Vagina (tissue), 2 donors: ENCODE measurements around the gene GNG8. TPM values are rescaled to one million over a fixed set of nuclear protein-coding genes. Genes with fewer than 3 reads are reported as not detected.
"Not testable (repeated sequence)": the region's sequence is repeated elsewhere in the genome, so short reads cannot be mapped to it uniquely, and the experiment has no call there.

Experiments used
- DNase-seq, 2 donors: peaks; one replicate each; pipeline ENCODE4 v3.0.0-alpha.2; 2017; ENCODE audit errors: extremely low spot score in 2 of 2
- H3K27ac ChIP-seq: fragments of 200-600 bp; sonication (generic); one replicate; pipeline ENCODE4 v1.5.1; 2019
- H3K27me3 ChIP-seq: fragments of 200-600 bp; sonication (generic); one replicate; pipeline ENCODE4 v1.5.1; 2019
- H3K36me3 ChIP-seq, 2 donors: fragments of 200-600 bp; sonication (generic); one replicate each; pipeline ENCODE4 v1.5.1; 2017 to 2019
- H3K4me1 ChIP-seq: fragments of 200-600 bp; sonication (generic); one replicate; pipeline ENCODE4 v1.5.1; 2019
- H3K4me3 ChIP-seq, 2 donors: fragments of 200-600 bp; sonication (generic); 1 replicate in 1 of 2; 2 replicates in 1 of 2; pipeline ENCODE4 v1.5.1; 2016 to 2019
- H3K9me3 ChIP-seq: fragments of 200-600 bp; sonication (generic); one replicate; pipeline ENCODE4 v1.5.1; 2019
- CTCF ChIP-seq, 3 experiments: fragments of 450-650 bp in 2 of 3; fragments of 200-600 bp in 1 of 3; sonication (generic) in 1 of 3; IDR thresholded peaks; one replicate each; pipeline ENCODE4 v1.5.1; 2017 to 2019; ENCODE audit warnings: antibody characterized with exemption in 3 of 3, mild to moderate bottlenecking in 2 of 3, moderate library complexity in 2 of 3
- POLR2A ChIP-seq, 2 donors: fragments of 450-650 bp; IDR thresholded peaks; one replicate each; pipeline ENCODE4 v1.6.1; 2017; ENCODE audit warnings: antibody characterized with exemption in 2 of 2, mild to moderate bottlenecking in 2 of 2, moderate library complexity in 2 of 2
- POLR2AphosphoS5 ChIP-seq, 2 donors: sonication (generic); formaldehyde crosslinking; IDR thresholded peaks; one replicate each; pipeline ENCODE4 v1.9.0; 2017; ENCODE audit warnings: antibody characterized with exemption in 2 of 2, mild to moderate bottlenecking in 2 of 2, low read depth in 1 of 2; ENCODE audit not compliant: insufficient read depth in 1 of 2
- intact Hi-C: fragments of 100-400 bp; cut with DNase I; formaldehyde crosslinking; loops from one replicate; pipeline ENCODE4 v1.15.1; 2023
- total RNA-seq: library from RNA; depleted of rRNA; stranded (reverse); fragments of >200 nt; gene quantifications from one replicate; pipeline ENCODE4 v1.2.3, GENCODE V29; 2016

GNG8 gene
- total RNA-seq, 1 donor from 2014 or later, result not detected

GRCh38 chr19:46630586-46631205, 5.3 kb downstream of the GNG8 start:
- Histone ChIP-seq H3K27ac (no peak overlapping the region), H3K36me3 (no peaks in the 10 kb centered on the region), H3K4me1 (peaks cover 36% of the 10 kb centered on the region), H3K9me3 (no peaks in the 10 kb centered on the region), H3K4me3 (no peak overlapping the region), H3K27me3 (no peaks in the 10 kb centered on the region)
- TF ChIP-seq CTCF (IDR thresholded peaks at IDR 0.05) (no peak), POLR2A (IDR thresholded peaks at IDR 0.05) (no peak), POLR2AphosphoS5 (IDR thresholded peaks at IDR 0.05; ENCODE audit: insufficient read depth in 1 of 2, low read depth in 1 of 2) (no peak)
- intact Hi-C loops, result no loop called here
- DNase-seq, result no peak

GRCh38 chr19:46629546-46630025, 6.4 kb downstream of the GNG8 start:
- H3K27ac ChIP-seq, result no peak overlapping the region
- intact Hi-C loops, result loop anchor here (5.0 kb wide), 1 partner anchor 33 kb away; the partner anchor contains the start of gene DACT3
- no peak for TF ChIP-seq CTCF (IDR thresholded peaks at IDR 0.05)

GRCh38 chr19:46628970-46629369, 7.0 kb downstream of the GNG8 start:
- H3K9me3 ChIP-seq, DNase-seq, H3K27ac ChIP-seq, H3K27me3 ChIP-seq, H3K36me3 ChIP-seq, H3K4me3 ChIP-seq: not testable (repeated sequence)
- peaks cover 40% of the 10 kb centered on the region for H3K4me1 ChIP-seq
- intact Hi-C loops, result loop anchor here (5.0 kb wide), 1 partner anchor 33 kb away; the partner anchor contains the start of gene DACT3

More at GRCh38 chr19:46629546-46630025, 6.4 kb downstream of the GNG8 start:
- no peaks in the 10 kb centered on the region for H3K36me3 ChIP-seq
- H3K4me1 ChIP-seq, result peaks cover 40% of the 10 kb centered on the region
- no peak overlapping the region for H3K4me3 ChIP-seq
- H3K9me3 ChIP-seq, result no peaks in the 10 kb centered on the region
- no peaks in the 10 kb centered on the region for H3K27me3 ChIP-seq
- no peak for DNase-seq

- intact Hi-C loops, result loop anchor here (5.0 kb wide), 1 partner anchor 36 kb away; the partner anchor contains the start of gene DACT3
- TF ChIP-seq POLR2A (IDR thresholded peaks at IDR 0.05) (no peak), POLR2AphosphoS5 (IDR thresholded peaks at IDR 0.05; ENCODE audit: insufficient read depth in 1 of 2, low read depth in 1 of 2) (no peak), CTCF (IDR thresholded peaks at IDR 0.05) (no peak)
- DNase-seq, result no peak
- Histone ChIP-seq H3K9me3 (no peaks in the 10 kb centered on the region), H3K4me3 (no peak overlapping the region), H3K27ac (peak overlapping the region; percentile 87), H3K36me3 (no peaks in the 10 kb centered on the region), H3K4me1 (peaks cover 34% of the 10 kb centered on the region), H3K27me3 (no peaks in the 10 kb centered on the region)
Observed at GRCh38 chr19:46626446-46626845, 9.6 kb downstream of the GNG8 start.

- no peaks in the 10 kb centered on the region for H3K27me3 ChIP-seq
- H3K4me3 ChIP-seq, result no peak overlapping the region
- H3K36me3 ChIP-seq, result no peaks in the 10 kb centered on the region
- peaks cover 34% of the 10 kb centered on the region for H3K4me1 ChIP-seq
- H3K27ac ChIP-seq, result peak overlapping the region; percentile 87
- intact Hi-C loops, result loop anchor here (5.0 kb wide), 1 partner anchor 37 kb away; the partner anchor contains the start of gene DACT3
- TF ChIP-seq POLR2AphosphoS5 (IDR thresholded peaks at IDR 0.05; ENCODE audit: insufficient read depth in 1 of 2, low read depth in 1 of 2) (no peak), POLR2A (IDR thresholded peaks at IDR 0.05) (no peak), CTCF (IDR thresholded peaks at IDR 0.05) (no peak)
- H3K9me3 ChIP-seq, result no peaks in the 10 kb centered on the region
- no peak for DNase-seq
Observed at GRCh38 chr19:46625731-46626130, 10.3 kb downstream of the GNG8 start.
